ENCODE data around the gene CACNA1I. TPM values are rescaled to one million over a fixed set of nuclear protein-coding genes. Genes with fewer than 3 reads are reported as not detected.

Gene CACNA1I
- total RNA-seq, 1 donor from 2014 or later: 0.41 TPM

DNA sequence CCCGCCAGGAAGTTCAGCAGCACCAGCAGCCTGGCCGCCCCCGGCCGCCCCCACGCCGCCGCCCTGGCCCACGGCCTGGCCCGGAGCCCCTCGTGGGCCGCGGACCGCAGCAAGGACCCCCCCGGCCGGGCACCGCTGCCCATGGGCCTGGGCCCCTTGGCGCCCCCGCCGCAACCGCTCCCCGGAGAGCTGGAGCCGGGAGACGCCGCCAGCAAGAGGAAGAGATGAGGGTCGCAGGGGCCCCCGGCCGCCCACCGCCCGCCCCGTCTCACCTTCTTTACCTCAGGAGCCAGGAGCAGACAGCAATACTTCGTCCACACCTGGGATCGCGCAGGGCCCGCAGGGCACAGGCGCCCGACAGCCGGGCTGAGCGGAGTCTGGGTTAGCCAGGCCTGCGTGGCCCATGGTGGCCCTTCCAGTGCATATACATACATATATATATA is 115.6 kb downstream of the CACNA1I start:
- no peaks in the 10 kb centered on the region for H3K4me1 Mint-ChIP-seq (ENCODE audit: low read depth)
- no peaks in the 10 kb centered on the region for H3K36me3 Mint-ChIP-seq (ENCODE audit: insufficient read depth)
- TF ChIP-seq, protein P1, sequence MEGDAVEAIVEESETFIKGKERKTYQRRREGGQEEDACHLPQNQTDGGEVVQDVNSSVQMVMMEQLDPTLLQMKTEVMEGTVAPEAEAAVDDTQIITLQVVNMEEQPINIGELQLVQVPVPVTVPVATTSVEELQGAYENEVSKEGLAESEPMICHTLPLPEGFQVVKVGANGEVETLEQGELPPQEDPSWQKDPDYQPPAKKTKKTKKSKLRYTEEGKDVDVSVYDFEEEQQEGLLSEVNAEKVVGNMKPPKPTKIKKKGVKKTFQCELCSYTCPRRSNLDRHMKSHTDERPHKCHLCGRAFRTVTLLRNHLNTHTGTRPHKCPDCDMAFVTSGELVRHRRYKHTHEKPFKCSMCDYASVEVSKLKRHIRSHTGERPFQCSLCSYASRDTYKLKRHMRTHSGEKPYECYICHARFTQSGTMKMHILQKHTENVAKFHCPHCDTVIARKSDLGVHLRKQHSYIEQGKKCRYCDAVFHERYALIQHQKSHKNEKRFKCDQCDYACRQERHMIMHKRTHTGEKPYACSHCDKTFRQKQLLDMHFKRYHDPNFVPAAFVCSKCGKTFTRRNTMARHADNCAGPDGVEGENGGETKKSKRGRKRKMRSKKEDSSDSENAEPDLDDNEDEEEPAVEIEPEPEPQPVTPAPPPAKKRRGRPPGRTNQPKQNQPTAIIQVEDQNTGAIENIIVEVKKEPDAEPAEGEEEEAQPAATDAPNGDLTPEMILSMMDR (IDR thresholded peaks at IDR 0.05; ENCODE audit: unreplicated experiment): no peak
- no peak overlapping the region for H3K4me3 Mint-ChIP-seq (ENCODE audit: low read depth)
- DNase-seq (ENCODE audit: low spot score, unreplicated experiment): no peak
- H3K27ac Mint-ChIP-seq: no peak overlapping the region
- peaks cover 16% of the 10 kb centered on the region for H3K27me3 Mint-ChIP-seq
- H3K9me3 Mint-ChIP-seq (ENCODE audit: low read depth): no peaks in the 10 kb centered on the region

DNA sequence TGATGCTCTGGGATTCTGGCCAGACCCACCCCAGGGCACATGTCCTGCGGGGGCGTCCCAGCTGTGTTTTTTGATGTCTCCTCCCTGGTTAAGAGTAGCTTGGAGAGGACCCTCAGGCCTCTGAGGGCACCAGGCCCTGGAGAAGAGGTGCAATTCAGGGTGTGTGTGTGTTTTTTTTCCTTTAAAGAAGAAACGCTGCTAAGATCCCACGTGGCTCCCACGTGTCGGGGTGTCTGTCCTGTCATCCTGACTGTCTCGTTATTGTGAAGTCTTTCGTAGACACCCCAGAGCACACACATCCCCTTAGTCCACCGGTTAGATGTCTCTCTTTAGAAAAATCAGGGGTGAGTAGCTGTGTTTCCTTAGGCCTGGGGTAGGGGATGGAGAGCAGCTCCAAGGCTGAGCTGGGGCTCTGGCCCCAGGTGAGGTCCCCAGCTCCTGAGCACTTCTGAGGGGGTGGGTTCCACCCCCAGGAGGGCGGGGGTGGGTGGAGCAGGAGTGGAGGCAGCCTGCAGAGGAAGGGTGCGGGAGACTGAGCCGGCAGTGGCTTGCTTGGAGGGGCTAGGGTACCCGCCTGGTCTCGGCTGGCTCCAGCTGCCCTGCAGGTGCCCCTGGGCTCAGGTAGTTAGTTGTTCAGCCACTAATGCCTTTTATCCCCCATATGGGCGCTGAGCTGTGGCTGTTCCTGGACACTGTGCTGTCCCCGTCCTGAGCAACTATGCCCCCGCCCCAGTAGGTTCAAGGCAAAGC is 116.4 kb downstream of the CACNA1I start:
- TF ChIP-seq, protein P1 (IDR thresholded peaks at IDR 0.05; ENCODE audit: unreplicated experiment): no peak

DNA sequence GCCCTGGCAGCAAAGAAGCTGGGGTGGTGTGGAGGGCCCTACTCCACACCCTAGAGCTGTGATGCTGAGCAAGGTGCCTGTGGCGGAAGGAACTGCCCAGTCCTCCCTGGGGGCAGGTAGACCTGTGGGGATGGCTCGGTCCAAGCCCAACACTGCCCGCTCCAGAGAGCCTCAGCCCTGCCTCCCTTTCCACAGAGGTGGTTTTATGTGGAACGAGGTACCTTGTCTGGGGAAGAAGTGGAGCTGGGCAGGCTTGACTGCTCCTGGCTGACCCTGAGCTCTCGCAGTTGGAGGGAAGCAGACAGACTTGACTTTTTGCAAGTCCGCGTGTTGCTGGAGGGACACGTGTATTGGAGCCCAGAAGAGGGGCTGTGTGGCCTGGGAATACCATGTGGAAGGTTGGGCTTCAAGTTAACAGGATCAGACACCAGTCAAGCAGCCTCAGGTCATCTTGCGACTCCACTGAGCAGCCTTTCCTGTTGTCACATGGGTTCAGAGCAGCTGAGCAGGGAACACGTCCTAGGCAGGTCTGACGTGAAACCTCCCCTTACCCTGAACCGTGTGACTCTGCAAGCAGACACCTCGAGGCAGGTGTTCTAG is 117.7 kb downstream of the CACNA1I start:
- H3K27me3 Mint-ChIP-seq: peaks cover 28% of the 10 kb centered on the region
- no peak for DNase-seq (ENCODE audit: low spot score, unreplicated experiment)
- TF ChIP-seq, protein P1 (IDR thresholded peaks at IDR 0.05; ENCODE audit: unreplicated experiment): no peak
- no peaks in the 10 kb centered on the region for H3K4me1 Mint-ChIP-seq (ENCODE audit: low read depth)
- no peaks in the 10 kb centered on the region for H3K36me3 Mint-ChIP-seq (ENCODE audit: insufficient read depth)
- no peak overlapping the region for H3K4me3 Mint-ChIP-seq (ENCODE audit: low read depth)
- H3K9me3 Mint-ChIP-seq (ENCODE audit: low read depth): no peaks in the 10 kb centered on the region
- H3K27ac Mint-ChIP-seq: no peak overlapping the region

More for the DNA sequence above, 116.4 kb downstream of the CACNA1I start:
- H3K9me3 Mint-ChIP-seq (ENCODE audit: low read depth): no peaks in the 10 kb centered on the region
- DNase-seq (ENCODE audit: low spot score, unreplicated experiment): no peak
- no peaks in the 10 kb centered on the region for H3K36me3 Mint-ChIP-seq (ENCODE audit: insufficient read depth)
- peaks cover 19% of the 10 kb centered on the region for H3K27me3 Mint-ChIP-seq
- no peaks in the 10 kb centered on the region for H3K4me1 Mint-ChIP-seq (ENCODE audit: low read depth)
- H3K4me3 Mint-ChIP-seq (ENCODE audit: low read depth): no peak overlapping the region
- no peak overlapping the region for H3K27ac Mint-ChIP-seq

DNA sequence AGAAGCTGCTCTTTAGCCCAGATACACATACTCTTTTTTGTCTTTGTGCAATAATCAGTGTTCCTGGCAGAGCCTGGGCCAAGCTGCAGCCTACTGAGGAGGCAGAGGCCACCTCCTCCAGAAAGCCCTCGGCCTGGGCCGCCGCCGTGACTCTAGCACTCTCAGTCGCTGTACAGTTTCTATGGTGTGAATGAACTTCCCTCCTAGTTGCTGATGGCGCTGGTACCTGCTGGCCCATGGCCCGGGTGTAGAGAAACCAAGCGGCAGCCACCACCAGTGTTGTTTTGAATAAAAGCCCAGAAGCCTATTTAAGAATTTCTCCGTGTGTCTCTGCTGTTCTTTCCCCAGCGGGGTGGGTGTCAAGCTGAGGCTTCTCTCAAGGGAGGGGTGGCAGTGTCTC is 118.9 kb downstream of the CACNA1I start:
- Mint-ChIP-seq H3K27ac (no peak overlapping the region), H3K4me1 (ENCODE audit: low read depth) (no peaks in the 10 kb centered on the region), H3K27me3 (peaks cover 35% of the 10 kb centered on the region), H3K9me3 (ENCODE audit: low read depth) (no peaks in the 10 kb centered on the region), H3K4me3 (ENCODE audit: low read depth) (no peak overlapping the region), H3K36me3 (ENCODE audit: insufficient read depth) (no peaks in the 10 kb centered on the region)
- DNase-seq (ENCODE audit: low spot score, unreplicated experiment): no peak
- TF ChIP-seq, protein P1 (IDR thresholded peaks at IDR 0.05; ENCODE audit: unreplicated experiment): no peak

DNA sequence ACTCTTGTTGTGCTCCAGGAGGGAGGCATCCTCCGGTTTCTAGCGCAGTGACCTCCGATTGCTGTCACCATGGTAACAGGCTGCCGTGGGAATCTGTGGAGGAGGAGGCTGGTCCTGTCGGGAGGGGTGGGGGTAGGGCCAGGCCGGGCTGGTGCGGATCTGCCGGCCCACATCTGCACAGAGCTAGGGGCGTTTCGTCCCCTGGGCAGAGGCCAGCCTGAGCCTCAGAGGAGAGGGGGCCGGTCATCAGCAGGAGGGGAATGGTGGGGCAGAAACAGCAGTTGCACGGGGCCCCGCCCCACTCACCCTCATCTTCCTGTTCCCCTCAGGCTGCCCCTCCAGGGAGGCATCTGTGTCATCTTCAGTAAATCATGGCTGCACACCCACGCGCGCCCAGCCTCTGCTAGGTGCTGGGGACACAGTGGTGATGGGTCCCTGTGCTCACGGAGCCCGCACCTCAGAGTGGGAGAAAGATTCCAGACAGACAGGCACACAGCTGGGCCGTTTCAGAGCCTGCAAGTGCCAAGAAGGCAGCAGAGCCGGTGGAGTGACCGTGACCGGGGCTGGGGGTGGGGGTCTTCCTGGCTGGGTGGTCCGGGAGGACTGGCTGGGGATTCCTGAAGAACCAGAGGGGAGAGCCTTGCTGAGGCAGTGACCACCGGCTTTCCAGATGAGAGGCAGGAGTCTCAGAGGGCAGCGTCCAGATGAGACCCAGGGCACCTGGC is 120.5 kb downstream of the CACNA1I start:
- TF ChIP-seq, protein P1 (IDR thresholded peaks at IDR 0.05; ENCODE audit: unreplicated experiment): no peak
- H3K27me3 Mint-ChIP-seq: peaks cover 42% of the 10 kb centered on the region
- no peaks in the 10 kb centered on the region for H3K9me3 Mint-ChIP-seq (ENCODE audit: low read depth)
- no peak overlapping the region for H3K4me3 Mint-ChIP-seq (ENCODE audit: low read depth)
- DNase-seq (ENCODE audit: low spot score, unreplicated experiment): no peak
- no peak overlapping the region for H3K27ac Mint-ChIP-seq
- no peaks in the 10 kb centered on the region for H3K36me3 Mint-ChIP-seq (ENCODE audit: insufficient read depth)
- no peaks in the 10 kb centered on the region for H3K4me1 Mint-ChIP-seq (ENCODE audit: low read depth)

All from progenitor cell of endocrine pancreas (in vitro differentiated cells).